Stimulated activated naive CD8-positive, alpha-beta T cell treated with anti-CD3 and anti-CD28 coated beads, Interleukin-15, Interleukin-2, amounts not matched to agents 100 U/mL and 50 U/mL, for 24 hours (primary cell): ENCODE data around the gene HIVEP2.

Experiments
- ATAC-seq: fragments of 150-1000 bp; cut with Tn5 transposase; one replicate; pipeline ENCODE4 v1.10.0; 2021
- DNase-seq: peaks from one replicate; pipeline ENCODE4 v3.0.0; 2021

HIVEP2 gene

DNA sequence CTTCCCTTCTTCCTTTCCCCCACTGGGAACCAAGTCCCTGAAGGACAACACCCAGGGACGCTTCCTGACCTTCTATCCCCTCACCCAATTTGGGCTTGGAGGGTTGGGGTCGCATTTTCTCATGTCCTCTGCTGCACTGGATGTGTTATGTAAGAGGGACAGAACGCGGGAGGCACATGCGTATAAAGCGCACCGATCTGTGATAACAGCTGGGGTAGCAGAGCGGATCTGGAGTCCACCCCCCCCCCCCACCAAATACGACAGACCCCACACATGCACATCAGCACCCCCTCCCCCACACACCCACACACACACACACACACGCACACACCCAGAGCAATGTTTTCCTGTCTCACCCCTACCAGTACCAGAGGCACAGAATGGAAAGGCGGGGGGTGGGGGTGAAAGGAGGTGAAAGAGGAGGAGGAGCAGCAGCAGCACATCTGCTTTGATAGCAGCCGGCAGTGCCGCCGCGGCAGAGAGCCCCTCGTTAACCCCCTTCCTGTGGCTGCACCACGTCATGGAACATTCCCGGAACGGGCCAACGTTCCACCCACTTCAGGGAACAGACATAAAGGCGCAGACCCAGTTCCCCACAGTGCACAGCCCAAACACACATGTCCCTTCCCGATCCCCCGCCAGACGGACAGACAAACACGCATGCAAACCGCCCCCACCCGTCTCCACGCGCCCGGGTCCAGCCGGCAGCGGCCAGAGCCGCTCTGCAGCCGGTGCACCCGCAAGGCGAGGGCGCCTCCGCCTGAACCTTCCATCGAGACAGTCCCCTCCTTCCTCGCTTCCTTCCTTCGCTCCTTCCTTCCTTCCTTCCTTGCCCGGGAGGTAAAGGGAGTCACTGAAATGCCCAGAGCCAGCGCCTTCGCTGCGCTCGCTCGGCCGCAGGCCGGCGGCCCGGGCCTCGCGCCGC lies 590 bp downstream of the HIVEP2 start:
- peak; percentile 50 for ATAC-seq
- DNase-seq: peak; percentile 96

DNA sequence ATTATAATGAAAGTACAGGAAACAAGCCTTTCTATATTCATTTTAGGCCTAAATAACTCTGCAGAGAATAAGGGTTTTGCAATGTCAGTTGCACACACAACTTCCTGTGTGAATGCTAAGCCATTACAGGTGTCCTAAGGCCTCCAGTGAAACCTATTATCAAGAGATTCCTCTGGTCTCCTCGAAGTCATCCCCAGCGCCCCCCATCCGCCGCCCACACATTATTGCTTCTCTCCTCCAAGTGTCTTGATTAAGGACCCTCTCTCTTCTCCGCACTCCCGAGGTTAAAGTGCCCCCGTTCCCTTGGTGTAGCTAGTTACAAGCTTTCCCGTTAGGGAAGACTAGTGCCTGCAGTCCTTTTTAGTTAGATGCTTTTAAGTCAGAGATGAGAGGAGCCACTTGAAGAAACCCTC lies 1.3 kb downstream of the HIVEP2 start:
- ATAC-seq (no peak), DNase-seq (peak; percentile 51)

DNA sequence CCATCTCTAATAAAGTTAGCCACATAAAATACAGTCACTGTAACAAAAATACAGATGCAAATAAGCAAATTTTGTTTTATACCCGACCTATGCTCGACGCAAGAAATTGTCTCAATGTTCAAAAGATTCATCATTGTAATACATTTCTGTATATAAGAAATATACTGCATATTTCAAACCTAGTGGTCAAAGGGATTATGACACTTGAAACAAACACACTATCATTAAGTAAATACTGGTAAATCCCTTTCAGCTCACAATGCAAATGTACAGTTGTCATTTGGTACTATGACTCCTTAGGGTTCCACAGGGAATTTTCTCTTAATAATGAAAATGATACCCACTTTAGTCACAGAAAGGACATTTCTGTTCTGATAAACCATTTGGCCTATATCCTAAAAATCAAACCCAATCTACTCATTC lies 2.2 kb downstream of the HIVEP2 start:
- no peak for DNase-seq
- ATAC-seq: no peak

DNA sequence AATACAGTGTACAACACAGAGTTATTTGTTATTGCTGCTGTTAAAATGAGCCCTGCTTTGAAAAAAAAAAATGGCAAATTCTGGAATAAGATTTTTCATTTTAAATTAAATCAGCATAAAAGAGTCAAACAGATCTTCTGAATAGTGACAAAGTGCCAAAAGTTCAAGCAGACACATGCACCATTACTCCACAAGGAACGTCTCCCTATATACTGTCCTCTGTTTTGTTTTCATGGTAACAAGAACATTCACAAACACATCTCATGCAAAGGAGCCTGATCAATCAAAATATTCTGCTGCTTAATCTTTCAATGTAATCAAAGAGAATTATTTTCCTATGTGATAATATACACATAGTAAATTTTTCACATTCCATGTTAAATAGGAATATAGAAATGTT lies 2.7 kb downstream of the HIVEP2 start:
- no peak for DNase-seq

DNA sequence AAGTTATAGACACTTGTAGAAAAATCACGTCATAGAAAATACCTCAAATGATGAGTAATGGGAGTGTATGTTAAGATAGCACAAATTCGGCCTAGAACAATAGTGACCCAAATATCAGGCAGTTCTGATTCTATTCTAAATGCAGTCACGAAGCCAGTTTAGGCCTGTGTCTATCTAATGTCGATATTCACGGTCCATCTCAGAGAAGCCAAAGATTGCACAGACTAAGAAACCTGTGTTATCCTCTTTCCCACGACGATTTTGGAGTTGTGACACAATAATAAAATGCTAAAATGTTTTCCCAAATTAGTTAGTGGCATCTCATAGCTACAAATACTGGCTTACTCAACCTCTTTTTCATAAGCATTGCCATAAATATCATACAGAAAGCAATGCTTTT lies 4.0 kb downstream of the HIVEP2 start:
- ATAC-seq (no peak), DNase-seq (no peak)

More for the DNA sequence above, 2.7 kb downstream of the HIVEP2 start:
- ATAC-seq: no peak

DNA sequence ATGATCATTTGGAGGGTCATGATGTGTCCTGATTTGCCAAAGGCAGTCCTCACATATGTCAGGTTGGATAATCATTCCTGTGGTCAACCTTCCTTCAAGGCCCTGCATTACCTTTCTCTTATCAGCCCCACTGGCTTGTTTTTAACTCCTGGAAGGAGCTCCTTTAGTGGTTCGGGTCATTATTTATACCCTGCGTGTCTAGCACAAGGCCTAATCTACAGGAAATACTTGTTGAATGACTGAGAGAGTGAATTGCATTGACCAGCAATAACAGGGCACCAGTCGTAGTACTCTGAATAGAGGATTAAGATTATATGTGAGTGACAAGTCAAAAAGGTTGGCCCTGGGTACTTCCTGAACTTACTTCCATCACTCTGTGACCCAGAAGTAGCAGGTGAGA lies 4.5 kb downstream of the HIVEP2 start:
- DNase-seq (no peak), ATAC-seq (no peak)

DNA sequence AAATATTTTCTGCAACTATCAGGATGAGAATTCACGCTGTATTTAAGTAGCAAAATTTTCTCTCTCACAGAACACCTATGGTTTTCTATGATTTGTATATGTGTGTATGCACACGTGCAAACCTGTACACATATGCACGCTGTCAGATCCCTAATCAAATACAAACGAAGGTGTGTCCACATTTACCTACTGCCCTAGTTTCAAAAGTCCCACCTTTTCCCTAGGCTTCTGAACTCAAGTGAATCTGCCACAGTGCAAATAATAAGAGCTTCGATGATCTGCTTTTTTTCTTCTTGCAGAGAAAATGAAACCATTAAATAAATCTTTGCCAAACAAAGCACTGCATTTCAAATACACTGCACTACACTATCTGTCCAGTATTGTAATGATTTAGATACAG lies 6.5 kb downstream of the HIVEP2 start:
- no peak for ATAC-seq

DNA sequence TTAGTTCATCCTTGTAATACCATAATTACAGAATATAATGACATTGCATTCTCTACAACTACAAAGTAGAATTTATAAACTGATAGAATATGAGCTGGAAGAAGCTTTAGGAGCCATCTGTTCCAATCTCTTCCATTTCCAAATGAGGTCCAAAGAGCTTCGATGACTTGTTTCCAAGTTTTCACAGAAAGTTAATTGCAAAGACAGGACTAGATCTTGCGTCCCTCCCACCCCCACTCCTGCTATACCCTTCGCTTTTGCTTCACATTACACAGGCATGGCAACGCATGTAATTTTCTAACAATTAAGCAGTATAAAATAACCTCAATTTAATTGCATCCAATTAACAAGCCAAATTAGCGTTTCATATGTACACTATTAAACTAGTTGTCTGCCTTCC lies 7.0 kb downstream of the HIVEP2 start:
- DNase-seq (no peak), ATAC-seq (no peak)

More for the DNA sequence above, 6.5 kb downstream of the HIVEP2 start:
- no peak for DNase-seq

DNA sequence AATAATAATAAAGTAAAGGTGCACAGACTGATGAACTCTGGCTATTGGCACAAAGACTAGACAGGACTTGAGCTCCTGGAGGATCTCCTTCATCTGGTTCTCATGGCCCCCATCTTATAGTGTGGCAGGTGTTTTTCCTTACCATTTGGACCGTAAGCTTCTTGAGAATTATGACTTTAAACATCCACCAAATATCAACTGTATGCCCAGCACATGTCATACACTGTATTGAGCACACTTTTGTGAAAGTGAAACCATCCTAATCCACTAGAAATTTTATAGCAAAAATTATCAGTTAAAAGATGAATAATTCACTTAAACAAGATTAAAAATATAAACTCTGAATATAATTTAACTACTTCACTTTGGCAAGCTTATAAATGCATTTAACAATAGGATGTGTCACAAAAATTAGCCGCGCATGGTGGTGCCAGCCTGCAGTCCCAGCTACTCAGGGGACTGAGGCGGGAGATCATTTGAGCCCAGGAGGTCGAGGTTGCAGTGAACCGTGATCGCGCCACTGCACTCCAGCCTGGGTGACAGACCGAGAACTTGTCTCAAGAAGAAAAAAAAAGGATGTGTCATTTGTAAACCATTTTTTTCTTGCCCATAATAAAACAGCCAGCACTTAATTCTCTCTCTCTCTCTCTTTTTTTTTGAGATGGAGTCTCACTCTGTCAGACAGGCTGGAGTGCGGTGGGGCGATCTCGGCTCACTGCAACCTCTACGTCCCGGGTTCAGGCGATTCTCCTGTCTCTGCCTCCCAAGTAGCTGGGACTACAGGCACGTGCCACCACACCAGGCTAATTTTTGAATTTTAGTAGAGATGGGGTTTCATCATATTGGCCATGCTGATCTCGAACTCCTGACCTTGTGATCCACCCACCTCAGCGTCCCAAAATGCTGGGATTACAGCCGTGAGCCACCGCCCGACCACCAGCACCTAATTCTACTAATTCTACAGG lies 9.1 kb downstream of the HIVEP2 start:
- ATAC-seq: peak; percentile 39
- peak; percentile 40 for DNase-seq

DNA sequence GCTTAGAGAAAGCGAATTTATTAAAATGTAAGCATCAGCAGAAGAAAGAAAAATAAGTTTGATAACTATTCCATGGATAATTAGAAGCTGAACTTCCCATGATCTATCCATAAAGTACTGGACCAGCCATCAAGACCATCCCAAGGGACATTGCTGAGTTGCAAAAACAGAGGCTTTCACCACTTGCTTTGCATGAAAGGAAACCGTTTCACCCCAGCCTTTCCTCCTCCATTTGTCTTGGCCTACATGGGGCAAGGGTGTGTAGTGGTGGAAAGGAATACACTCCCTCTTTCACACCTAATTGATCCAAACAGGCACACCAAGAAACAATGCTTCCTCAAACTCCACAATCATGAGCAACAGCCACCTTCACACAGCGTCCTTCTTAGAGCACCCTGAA lies 10.4 kb downstream of the HIVEP2 start:
- no peak for ATAC-seq
- DNase-seq: no peak

DNA sequence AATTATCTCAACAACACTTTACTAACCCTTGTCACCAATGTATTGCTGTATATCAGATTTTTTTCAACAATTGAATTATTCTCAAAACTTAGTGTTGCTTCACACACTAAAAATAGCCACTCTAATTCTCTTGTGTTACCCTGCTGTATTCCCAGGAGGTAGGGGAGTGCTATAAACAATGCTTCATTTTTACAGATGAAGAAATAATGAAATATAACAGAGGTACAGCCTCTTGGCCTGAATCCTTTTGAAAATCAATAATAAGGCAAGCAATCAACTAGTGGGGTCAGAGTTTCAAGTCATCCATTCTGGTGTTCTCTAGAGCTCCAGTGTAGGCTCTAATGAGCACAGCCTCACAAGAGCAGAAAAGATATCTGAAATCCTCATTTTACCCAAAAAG lies 10.9 kb downstream of the HIVEP2 start:
- DNase-seq (no peak), ATAC-seq (no peak)

DNA sequence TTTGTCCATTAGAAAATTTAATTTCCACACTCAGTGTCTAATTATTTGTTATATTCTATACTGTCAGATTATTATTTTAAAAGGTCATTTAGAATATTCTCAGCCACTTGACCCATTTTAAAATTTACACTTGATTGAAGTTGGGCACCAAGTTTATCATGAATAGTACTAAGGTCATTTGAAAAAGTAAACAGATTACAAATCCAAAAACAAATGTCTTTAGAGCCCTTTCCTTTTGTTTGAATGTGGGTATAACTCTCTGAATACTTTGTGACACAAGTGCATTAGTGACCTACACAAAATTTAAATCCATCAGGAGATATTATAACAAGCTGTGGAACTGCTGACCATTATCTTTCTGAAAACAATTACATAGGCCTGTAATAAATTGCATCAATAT lies 11.3 kb downstream of the HIVEP2 start:
- no peak for DNase-seq
- no peak for ATAC-seq

DNA sequence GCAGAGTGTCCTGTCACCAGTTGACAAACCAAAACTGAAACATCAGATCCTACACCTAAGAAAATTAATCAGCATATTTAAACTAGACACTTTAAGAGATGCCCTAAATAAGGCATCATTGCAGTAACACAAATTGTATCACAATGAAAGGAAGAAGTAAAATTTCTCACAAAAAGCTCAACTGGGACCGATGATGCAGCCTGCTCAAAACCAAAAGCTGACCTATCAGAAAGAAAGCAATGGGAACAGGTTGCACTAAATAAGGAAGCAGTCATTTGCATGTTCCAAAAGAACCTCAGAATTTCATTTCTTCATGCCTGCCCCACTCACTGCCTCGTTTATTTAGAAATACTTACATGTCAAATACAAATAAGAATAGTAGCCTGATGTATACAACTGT lies 12.1 kb downstream of the HIVEP2 start:
- DNase-seq (no peak), ATAC-seq (no peak)

DNA sequence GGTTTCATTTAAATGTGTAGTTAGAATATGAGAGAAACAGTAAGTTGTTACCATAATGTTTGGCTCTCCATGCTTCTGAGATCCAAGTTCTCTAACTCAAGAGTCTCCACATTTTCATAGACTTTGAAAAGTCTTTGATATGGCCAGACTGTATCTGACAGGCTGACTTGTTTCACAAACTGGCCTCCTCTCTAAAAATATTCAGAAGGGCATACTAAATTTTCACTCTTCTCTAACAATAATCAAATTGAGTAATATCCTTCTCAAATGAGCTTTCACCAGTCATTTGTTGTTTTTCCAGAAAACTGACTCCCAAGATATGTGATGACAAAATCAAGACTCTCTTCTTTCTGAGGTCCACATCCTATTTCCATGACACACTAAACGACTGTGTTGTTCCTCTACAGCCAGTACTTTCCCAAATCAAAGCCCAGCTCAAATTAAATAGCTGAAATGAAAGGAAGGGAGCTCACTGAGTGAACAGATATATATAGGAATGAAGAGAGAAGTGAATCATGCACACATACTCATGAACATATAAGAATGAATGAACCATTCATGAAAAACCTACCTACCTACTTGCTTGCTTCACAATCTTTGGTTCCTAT lies 15.1 kb downstream of the HIVEP2 start:
- DNase-seq (no peak), ATAC-seq (no peak)

DNA sequence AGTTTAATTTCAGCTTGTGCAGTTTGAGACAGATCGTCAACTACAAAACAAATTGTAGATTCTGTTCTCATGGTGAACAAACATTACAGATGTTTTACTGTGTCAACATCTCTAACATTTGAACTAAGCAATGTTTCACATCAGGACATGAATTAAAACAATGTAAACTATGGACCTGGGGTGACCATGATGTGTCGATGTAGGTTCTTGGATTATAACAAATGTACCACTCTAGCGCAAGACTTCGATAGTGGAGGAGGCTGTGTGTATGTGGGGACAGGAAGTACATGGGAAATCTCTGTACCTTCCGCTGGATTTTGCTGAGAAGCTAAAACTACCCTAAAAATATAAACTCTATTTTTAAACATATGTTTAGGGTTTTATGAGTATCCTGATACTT lies 17.1 kb downstream of the HIVEP2 start:
- DNase-seq: no peak
- ATAC-seq: no peak

DNA sequence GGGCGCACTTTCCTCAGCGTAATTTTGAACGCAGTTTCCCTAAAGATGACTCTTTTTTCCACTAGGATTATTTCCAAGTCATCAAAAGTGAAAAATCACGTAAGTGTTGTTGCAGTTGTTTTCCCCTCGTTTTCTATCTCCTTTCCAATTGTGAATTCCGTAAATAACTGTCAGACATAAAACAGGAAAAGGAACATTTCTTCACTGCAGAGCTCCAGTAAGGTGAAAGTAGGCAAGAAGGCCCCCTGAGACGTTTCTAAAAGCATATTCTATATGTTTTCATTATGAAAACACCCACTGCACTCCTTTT lies 17.8 kb downstream of the HIVEP2 start:
- no peak for ATAC-seq
- no peak for DNase-seq

DNA sequence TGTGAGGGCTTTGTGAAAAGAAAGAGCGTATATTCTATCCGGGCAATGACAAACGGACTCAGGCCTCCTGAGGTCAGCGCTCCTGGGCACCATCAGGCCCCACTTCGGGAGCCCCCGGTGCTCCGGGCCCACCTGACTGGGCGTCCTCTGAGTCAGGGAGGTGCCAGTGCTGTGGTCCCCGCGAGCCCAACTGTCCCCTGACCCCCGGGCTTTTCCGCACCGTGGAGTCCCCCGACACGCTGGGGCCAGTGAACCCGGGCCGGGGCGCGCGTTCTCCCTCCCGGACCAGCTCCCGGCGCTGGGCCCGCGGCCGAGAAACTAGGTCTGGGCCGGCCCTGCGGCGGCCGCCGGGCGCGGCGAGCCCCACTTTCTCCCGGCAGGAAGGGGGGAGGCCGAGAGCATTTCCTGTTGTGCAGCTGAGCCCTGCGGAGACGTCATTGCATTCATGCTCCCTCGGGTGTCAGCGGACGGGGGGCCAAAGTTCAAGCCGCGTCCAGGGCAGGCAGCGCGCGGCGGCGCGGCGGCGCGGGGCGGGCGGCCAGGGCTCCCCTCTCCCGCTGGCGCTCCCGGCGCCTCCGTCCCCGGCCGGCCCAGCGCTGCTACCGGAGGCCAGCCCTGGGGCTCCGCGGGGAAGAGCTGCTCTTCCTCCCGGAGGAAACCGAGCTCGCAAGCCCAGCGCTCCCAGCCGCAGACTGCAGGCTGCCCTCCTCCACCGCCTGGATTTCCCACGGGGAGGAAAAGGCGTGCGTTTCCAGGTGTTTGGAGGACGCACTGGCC lies 18.3 kb downstream of the HIVEP2 start:
- DNase-seq: peak; percentile 76

DNA sequence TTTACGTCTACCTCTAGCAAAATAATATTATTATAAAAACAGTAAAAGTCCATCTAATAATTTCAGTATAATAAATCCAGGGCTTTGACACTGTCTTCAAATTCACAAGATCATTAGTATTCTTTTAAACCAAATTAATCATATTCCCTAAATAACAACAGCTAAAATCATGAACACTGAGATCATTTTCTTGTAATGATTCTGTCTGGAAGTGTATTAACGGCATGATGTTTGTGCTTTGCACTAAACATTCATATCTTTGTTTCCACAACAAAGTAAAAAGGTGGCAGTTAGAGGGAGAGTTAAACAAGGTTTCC lies 18.8 kb downstream of the HIVEP2 start:
- ATAC-seq: no peak
- DNase-seq: no peak

More for the DNA sequence above, 18.3 kb downstream of the HIVEP2 start:
- ATAC-seq: peak; percentile 86

DNA sequence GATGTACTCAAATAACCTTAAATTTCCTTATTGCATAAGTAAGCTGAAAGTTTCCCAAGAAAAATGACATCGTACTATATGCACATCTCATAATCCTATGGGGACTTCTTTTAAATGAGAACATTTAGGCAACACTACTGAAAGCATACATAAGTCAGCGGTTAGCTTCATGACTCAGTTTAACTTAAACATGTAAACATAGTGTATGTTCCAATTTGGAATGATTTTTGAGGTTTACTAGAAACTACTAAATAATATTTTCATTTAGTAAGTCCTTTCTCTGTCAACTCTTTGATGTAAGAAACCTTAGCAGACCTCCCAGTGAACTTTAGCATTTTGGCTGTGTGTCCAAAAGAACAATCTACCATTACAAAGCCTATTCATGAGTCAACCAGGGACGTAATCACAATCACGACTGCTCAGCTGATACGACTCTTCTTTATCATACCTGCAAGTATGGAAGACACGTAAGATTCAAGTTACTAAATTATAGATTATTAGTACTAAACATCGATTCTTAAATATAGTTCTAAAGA lies 19.3 kb downstream of the HIVEP2 start:
- DNase-seq: no peak
- ATAC-seq: no peak

DNA sequence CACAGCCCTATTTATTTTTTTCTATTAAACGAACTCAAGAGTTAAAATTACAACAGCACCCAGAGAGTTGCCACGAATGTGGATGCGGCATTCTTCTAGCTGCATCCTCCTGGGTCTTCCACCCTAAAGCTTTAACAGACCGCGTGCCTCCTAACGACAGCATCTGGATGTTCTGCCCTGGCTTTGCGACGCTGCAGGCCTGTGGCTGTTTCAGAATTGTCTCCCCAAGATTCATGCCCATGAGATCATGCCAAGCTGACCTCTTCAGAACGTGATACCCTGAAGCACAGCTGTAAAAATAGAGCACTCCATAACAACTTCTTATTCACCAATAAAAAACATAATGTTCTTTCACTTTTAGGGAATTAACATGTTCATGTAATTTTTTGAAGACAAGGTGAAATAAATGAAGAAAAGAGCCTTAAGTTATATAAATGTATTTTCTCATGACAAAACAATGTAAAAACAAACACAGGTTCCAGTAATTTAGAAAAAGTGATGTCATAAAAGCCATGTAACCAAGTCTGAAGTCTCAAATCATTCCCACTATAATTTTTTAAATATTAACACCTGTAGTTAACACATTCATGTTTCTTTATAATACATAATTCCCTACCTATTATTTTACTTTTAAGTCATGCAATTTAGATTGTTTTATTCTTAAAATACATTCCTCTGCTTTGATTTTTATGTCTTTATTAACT lies 26.5 kb downstream of the HIVEP2 start:
- no peak for ATAC-seq
- DNase-seq: no peak

DNA sequence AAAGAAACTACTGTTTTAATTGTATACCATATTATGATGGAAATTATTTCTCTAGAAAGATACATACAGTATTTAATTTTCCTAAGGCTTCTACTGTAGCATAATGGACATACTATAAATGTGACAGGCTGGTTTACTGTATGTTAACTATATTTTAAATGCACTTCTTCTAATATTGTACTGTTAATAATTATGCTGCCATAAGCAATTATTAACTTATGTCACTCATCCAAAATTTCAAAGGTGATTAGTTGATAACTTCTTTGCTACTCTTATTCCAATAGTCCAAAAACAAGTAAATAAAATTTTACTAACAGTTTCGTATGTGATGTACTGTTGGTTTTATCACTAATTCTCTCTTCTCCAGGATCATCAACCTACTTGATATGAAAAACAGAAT lies 28.1 kb downstream of the HIVEP2 start:
- ATAC-seq (no peak), DNase-seq (no peak)
